ENCODE results near the gene TOP1. TPM values are rescaled to one million over a fixed set of nuclear protein-coding genes. Genes with fewer than 3 reads are reported as not detected.

Gene TOP1
- total and polyA plus RNA-seq, 9 of the 15 experiments (the other 6 are each of a cell fraction or from before 2014, with no cell fraction given): 26.4 to 127 (median 39.6) TPM

DNA sequence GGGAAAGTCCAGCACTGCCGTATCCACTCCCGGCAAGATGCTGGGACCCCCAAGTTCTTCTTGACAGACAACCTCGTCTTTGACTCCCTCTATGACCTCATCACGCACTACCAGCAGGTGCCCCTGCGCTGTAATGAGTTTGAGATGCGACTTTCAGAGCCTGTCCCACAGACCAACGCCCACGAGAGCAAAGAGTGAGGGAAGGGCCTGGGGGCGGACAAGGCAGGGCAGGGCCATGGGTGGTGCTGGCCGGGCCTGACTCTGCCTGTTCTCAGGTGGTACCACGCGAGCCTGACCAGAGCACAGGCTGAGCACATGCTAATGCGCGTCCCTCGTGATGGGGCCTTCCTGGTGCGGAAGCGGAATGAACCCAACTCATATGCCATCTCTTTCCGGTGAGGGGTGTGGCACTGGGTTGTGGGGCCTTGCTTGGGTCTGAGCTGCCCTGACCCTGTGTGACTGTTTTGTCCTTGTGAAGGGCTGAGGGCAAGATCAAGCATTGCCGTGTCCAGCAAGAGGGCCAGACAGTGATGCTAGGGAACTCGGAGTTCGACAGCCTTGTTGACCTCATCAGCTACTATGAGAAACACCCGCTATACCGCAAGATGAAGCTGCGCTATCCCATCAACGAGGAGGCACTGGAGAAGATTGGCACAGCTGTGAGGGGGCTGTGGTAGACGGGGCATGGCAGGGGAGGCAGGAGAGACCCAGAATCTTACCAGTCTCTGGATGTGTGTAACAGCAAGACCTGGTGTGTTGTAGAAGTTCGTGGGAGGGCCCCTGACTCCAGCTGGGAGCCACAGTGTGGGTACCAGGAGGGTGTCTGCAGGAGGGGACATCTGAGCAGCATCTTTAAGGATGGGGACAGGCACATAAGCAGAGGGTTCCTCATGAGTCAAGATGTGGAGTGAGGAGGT, 137.8 kb downstream of the TOP1 start:
- Histone ChIP-seq H3K9me1 (ENCODE audit: control insufficient read depth, insufficient read depth, low read length) (peaks cover 2% of the 10 kb centered on the region), H3K27ac (ENCODE audit: extremely low read depth, low read depth, low read length) (no peak overlapping the region), H3K79me2 (ENCODE audit: control insufficient read depth, insufficient read depth, low read length) (no peaks in the 10 kb centered on the region), H3K4me3 (no peak overlapping the region), H4K20me1 (replicated peaks; ENCODE audit: control insufficient read depth, insufficient read depth, low read length) (no peaks in the 10 kb centered on the region; the same call in 1 of the 2 replicates), H3K4me2 (ENCODE audit: insufficient read depth, low read length) (no peak overlapping the region), H3K36me3 (ENCODE audit: control insufficient read depth, insufficient read depth, low read length) (peaks cover 81% of the 10 kb centered on the region; the same call in 2 of the 3 replicates), H3K27me3 (ENCODE audit: control insufficient read depth in 2 of 2, insufficient read depth in 2 of 2, low read length in 2 of 2) (no peaks in the 10 kb centered on the region), H3K9me3 (replicated peaks; ENCODE audit: control insufficient read depth, insufficient read depth, low read depth, low read length) (no peaks in the 10 kb centered on the region), H2AFZ (ENCODE audit: low read depth, low read length) (no peak overlapping the region), H3K9ac (ENCODE audit: insufficient read depth in 1 of 2, low read depth in 2 of 2, low read length in 2 of 2) (peak overlapping the region in 1 of 2 experiments; percentile 20; a peak in 1 of 4 replicates), H3K4me1 (replicated peaks in 1 of 2; ENCODE audit: control insufficient read depth in 2 of 2, insufficient read depth in 2 of 2, low read length in 2 of 2) (no peaks in the 10 kb centered on the region)
- DNase-seq (ENCODE audit: extremely low read depth in 1 of 4, low spot score in 3 of 4) (no peak), ATAC-seq (no peak), FAIRE-seq (no peak)
- 84% methylated on average over 25 of the region's 27 CpGs for WGBS (ENCODE audit: insufficient coverage, low coverage, missing lambda C conversion rate)
- ChIA-PET CTCF (ENCODE audit: low intra/inter-chr PET ratio) (no interaction called here), POLR2A (interaction anchor here (0.6 to 0.8 kb wide), 2 partner anchors 13 to 333 kb away, joined by 3 to 5 read pairs; no protein-coding TSS in a partner anchor)
- TF ChIP-seq POLR2G (IDR thresholded peaks at IDR 0.05; ENCODE audit: low read depth, low read length) (0 out of 2 replicates have a peak, but pooled peaks have one; percentile 14), MCM5 (IDR thresholded peaks at IDR 0.05; ENCODE audit: low read depth) (no peak)
- in situ Hi-C loops (cut with MboI) (no loop called here), intact Hi-C loops (cut with micrococcal nuclease) (no loop called here)
- no TSS peak for BruUV-seq (replicated peaks)

- Histone ChIP-seq H3K36me3 (ENCODE audit: control insufficient read depth, insufficient read depth, low read length) (peaks cover 86% of the 10 kb centered on the region; the same call in 2 of the 3 replicates), H3K79me2 (ENCODE audit: control insufficient read depth, insufficient read depth, low read length) (no peaks in the 10 kb centered on the region), H3K27me3 (ENCODE audit: control insufficient read depth in 2 of 2, insufficient read depth in 2 of 2, low read length in 2 of 2) (no peaks in the 10 kb centered on the region), H4K20me1 (replicated peaks; ENCODE audit: control insufficient read depth, insufficient read depth, low read length) (no peaks in the 10 kb centered on the region; the same call in 1 of the 2 replicates), H3K9me1 (ENCODE audit: control insufficient read depth, insufficient read depth, low read length) (peaks cover 2% of the 10 kb centered on the region), H3K4me2 (ENCODE audit: insufficient read depth, low read length) (no peak overlapping the region), H3K27ac (ENCODE audit: extremely low read depth, low read depth, low read length) (no peak overlapping the region), H3K9me3 (replicated peaks; ENCODE audit: control insufficient read depth, insufficient read depth, low read depth, low read length) (no peaks in the 10 kb centered on the region), H3K9ac (ENCODE audit: insufficient read depth in 1 of 2, low read depth in 2 of 2, low read length in 2 of 2) (no peak overlapping the region), H2AFZ (ENCODE audit: low read depth, low read length) (no peak overlapping the region), H3K4me1 (replicated peaks in 1 of 2; ENCODE audit: control insufficient read depth in 2 of 2, insufficient read depth in 2 of 2, low read length in 2 of 2) (no peaks in the 10 kb centered on the region), H3K4me3 (no peak overlapping the region)
- 78% methylated on average over 3 of the region's 3 CpGs for WGBS (ENCODE audit: insufficient coverage, low coverage, missing lambda C conversion rate)
- DNase-seq (ENCODE audit: extremely low read depth in 1 of 4, low spot score in 3 of 4) (no peak), FAIRE-seq (no peak), ATAC-seq (no peak; the same call in 2 of the 3 replicates)
- in situ Hi-C loops (cut with MboI): no loop called here
- TF ChIP-seq ZNF431 (CRISPR knock-in tag; IDR thresholded peaks at IDR 0.05): no peak
- TF ChIP-seq PTRF (tag; IDR thresholded peaks at IDR 0.05): no peak
- no peak for TF ChIP-seq RFX1 (IDR thresholded peaks at IDR 0.05)
- no peak for TF ChIP-seq NCOA4 (IDR thresholded peaks at IDR 0.05; ENCODE audit: partially characterized antibody)
- TF ChIP-seq, protein P1, sequence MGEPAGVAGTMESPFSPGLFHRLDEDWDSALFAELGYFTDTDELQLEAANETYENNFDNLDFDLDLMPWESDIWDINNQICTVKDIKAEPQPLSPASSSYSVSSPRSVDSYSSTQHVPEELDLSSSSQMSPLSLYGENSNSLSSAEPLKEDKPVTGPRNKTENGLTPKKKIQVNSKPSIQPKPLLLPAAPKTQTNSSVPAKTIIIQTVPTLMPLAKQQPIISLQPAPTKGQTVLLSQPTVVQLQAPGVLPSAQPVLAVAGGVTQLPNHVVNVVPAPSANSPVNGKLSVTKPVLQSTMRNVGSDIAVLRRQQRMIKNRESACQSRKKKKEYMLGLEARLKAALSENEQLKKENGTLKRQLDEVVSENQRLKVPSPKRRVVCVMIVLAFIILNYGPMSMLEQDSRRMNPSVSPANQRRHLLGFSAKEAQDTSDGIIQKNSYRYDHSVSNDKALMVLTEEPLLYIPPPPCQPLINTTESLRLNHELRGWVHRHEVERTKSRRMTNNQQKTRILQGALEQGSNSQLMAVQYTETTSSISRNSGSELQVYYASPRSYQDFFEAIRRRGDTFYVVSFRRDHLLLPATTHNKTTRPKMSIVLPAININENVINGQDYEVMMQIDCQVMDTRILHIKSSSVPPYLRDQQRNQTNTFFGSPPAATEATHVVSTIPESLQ (CRISPR knock-in tag; IDR thresholded peaks at IDR 0.05): no peak
- TF ChIP-seq, protein P2, sequence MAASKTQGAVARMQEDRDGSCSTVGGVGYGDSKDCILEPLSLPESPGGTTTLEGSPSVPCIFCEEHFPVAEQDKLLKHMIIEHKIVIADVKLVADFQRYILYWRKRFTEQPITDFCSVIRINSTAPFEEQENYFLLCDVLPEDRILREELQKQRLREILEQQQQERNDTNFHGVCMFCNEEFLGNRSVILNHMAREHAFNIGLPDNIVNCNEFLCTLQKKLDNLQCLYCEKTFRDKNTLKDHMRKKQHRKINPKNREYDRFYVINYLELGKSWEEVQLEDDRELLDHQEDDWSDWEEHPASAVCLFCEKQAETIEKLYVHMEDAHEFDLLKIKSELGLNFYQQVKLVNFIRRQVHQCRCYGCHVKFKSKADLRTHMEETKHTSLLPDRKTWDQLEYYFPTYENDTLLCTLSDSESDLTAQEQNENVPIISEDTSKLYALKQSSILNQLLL (CRISPR knock-in tag; IDR thresholded peaks at IDR 0.05; ENCODE audit: borderline replicate concordance): no peak
- TF ChIP-seq ZNF583 (CRISPR knock-in tag; IDR thresholded peaks at IDR 0.05): no peak
- no peak for TF ChIP-seq BRF1 (IDR thresholded peaks at IDR 0.05; ENCODE audit: borderline replicate concordance, extremely low read depth, insufficient read length)
- CTCF ChIA-PET (ENCODE audit: low intra/inter-chr PET ratio): no interaction called here
- intact Hi-C loops (cut with micrococcal nuclease): no loop called here
- POLR2A ChIA-PET: interaction anchor here (0.6 to 0.8 kb wide), 3 partner anchors 14 to 332 kb away, joined by 3 to 5 read pairs (median 3); no protein-coding TSS in a partner anchor
- no TSS peak for BruUV-seq (replicated peaks)
These were observed 138.5 kb downstream of the TOP1 start for GRCh38 chr20:41167118-41167470.
